B cell (primary cell): ENCODE results near the gene TMPRSS9.

Experiments used
- CTCF ChIP-seq: fragments of 200-600 bp; IDR thresholded peaks from one replicate; pipeline ENCODE4 v1.8.0; 2022; ENCODE audit warnings: antibody characterized with exemption, mild to moderate bottlenecking
- EZH2 ChIP-seq: IDR thresholded peaks from 2 replicates; pipeline ENCODE4 v1.6.1; 2012; ENCODE audit warnings: borderline replicate concordance, low read depth, mild to moderate bottlenecking, moderate library complexity, low read length; ENCODE audit not compliant: insufficient read depth, poor library complexity, severe bottlenecking

- no peak for TF ChIP-seq CTCF
- TF ChIP-seq EZH2 = no peak
Observed at GRCh38 chr19:2331601-2332246, 28.3 kb upstream of the TMPRSS9 start.
